Cardiac muscle cell (in vitro differentiated cells and primary cell): ENCODE measurements around the gene EBP. TPM values are rescaled to one million over a fixed set of nuclear protein-coding genes. Genes with fewer than 3 reads are reported as not detected.

ENCODE experiments used
- DNase-seq, 2 donors: peaks; one replicate each; pipeline versions ENCODE4 v3.0.0 to v3.0.0-alpha.2; 2010 to 2017; ENCODE audit warnings: low read depth in 1 of 2, low spot score in 1 of 2
- H3K27ac ChIP-seq: fragments of 200-600 bp; sonication (generic); 2 replicates; pipeline ENCODE4 v1.5.1; 2016
- H3K27me3 ChIP-seq: fragments of 200-600 bp; sonication (generic); 2 replicates; pipeline ENCODE4 v1.6.0; 2016; ENCODE audit warnings: control low read depth
- H3K36me3 ChIP-seq: fragments of 200-600 bp; sonication (generic); 2 replicates; pipeline ENCODE4 v1.5.1; 2016; ENCODE audit warnings: control low read depth
- H3K4me1 ChIP-seq: fragments of 200-600 bp; sonication (generic); 2 replicates; pipeline ENCODE4 v1.8.1; 2017; ENCODE audit warnings: low read depth, mild to moderate bottlenecking, mixed run types
- H3K4me3 ChIP-seq: fragments of 200-600 bp; sonication (generic); 2 replicates; pipeline ENCODE4 v1.5.1; 2016; ENCODE audit warnings: mild to moderate bottlenecking
- H3K9me3 ChIP-seq: fragments of 200-600 bp; sonication (generic); 2 replicates; pipeline ENCODE4 v1.5.1; 2017; ENCODE audit warnings: low read depth, mild to moderate bottlenecking, control low read depth
- polyA plus RNA-seq: library from polyadenylated mRNA; unstranded; fragments of >200 nt; fragmentation: Nextera tagmentation; extraction: Ambion mirVana; gene quantifications from 2 replicates; pipeline ENCODE4 v1.2.1, GENCODE V29; 2016
- total RNA-seq: library from RNA; depleted of rRNA; stranded (reverse); fragments of >200 nt; gene quantifications from 2 replicates; pipeline ENCODE4 v1.2.3, GENCODE V29; 2016
- TF ChIP-seq, protein P1 (sequence below): IDR thresholded peaks from 2 replicates; pipeline ENCODE4 v1.5.1; 2012; ENCODE audit warnings: low read depth, mild to moderate bottlenecking, low read length

The EBP gene
- total and polyA plus RNA-seq, 2 experiments from 2014 or later: 74.5 to 159 TPM

GRCh38 chrX:48474581-48474980, 47.0 kb upstream of the EBP start:
- TF ChIP-seq, protein P1, sequence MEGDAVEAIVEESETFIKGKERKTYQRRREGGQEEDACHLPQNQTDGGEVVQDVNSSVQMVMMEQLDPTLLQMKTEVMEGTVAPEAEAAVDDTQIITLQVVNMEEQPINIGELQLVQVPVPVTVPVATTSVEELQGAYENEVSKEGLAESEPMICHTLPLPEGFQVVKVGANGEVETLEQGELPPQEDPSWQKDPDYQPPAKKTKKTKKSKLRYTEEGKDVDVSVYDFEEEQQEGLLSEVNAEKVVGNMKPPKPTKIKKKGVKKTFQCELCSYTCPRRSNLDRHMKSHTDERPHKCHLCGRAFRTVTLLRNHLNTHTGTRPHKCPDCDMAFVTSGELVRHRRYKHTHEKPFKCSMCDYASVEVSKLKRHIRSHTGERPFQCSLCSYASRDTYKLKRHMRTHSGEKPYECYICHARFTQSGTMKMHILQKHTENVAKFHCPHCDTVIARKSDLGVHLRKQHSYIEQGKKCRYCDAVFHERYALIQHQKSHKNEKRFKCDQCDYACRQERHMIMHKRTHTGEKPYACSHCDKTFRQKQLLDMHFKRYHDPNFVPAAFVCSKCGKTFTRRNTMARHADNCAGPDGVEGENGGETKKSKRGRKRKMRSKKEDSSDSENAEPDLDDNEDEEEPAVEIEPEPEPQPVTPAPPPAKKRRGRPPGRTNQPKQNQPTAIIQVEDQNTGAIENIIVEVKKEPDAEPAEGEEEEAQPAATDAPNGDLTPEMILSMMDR: no peak
- no peaks in the 10 kb centered on the region for H3K9me3 ChIP-seq
- no peak for DNase-seq
- no peaks in the 10 kb centered on the region for H3K36me3 ChIP-seq
- H3K4me1 ChIP-seq: no peaks in the 10 kb centered on the region
- H3K4me3 ChIP-seq: no peak overlapping the region
- peaks cover 5% of the 10 kb centered on the region for H3K27me3 ChIP-seq
- no peak overlapping the region for H3K27ac ChIP-seq

- peak overlapping the region; percentile 74 for H3K4me3 ChIP-seq
- no peaks in the 10 kb centered on the region for H3K4me1 ChIP-seq
- DNase-seq: no peak
- no peaks in the 10 kb centered on the region for H3K27me3 ChIP-seq
- TF ChIP-seq, protein P1: no peak
- H3K36me3 ChIP-seq: no peaks in the 10 kb centered on the region
- no peaks in the 10 kb centered on the region for H3K9me3 ChIP-seq
- no peak overlapping the region for H3K27ac ChIP-seq
These were observed 46.3 kb upstream of the EBP start for GRCh38 chrX:48475296-48475695.

- H3K27ac ChIP-seq: peak within 1 kb of the TSS; percentile 21
- peak; percentile 70 to 95 for DNase-seq
- H3K9me3 ChIP-seq: no peaks in the 10 kb centered on the region
- H3K27me3 ChIP-seq: no peaks in the 10 kb centered on the region
- H3K36me3 ChIP-seq: no peaks in the 10 kb centered on the region
- TF ChIP-seq, protein P1: no peak
- peak within 1 kb of the TSS; percentile 74 for H3K4me3 ChIP-seq
- no peaks in the 10 kb centered on the region for H3K4me1 ChIP-seq
These were observed 45.6 kb upstream of the EBP start, which contains the start of gene FTSJ1 for GRCh38 chrX:48475774-48476577. FTSJ1 (plus strand) TSS chrX:48476199; CDS start chrX:48478048, 1,849 bp downstream.

GRCh38 chrX:48476919-48477318, 44.7 kb upstream of the EBP start:
- Histone ChIP-seq H3K36me3 (no peaks in the 10 kb centered on the region), H3K27me3 (no peaks in the 10 kb centered on the region), H3K9me3 (no peaks in the 10 kb centered on the region), H3K27ac (no peak overlapping the region), H3K4me1 (no peaks in the 10 kb centered on the region), H3K4me3 (peak overlapping the region; percentile 74)
- TF ChIP-seq, protein P1: no peak
- no peak for DNase-seq

DNA sequence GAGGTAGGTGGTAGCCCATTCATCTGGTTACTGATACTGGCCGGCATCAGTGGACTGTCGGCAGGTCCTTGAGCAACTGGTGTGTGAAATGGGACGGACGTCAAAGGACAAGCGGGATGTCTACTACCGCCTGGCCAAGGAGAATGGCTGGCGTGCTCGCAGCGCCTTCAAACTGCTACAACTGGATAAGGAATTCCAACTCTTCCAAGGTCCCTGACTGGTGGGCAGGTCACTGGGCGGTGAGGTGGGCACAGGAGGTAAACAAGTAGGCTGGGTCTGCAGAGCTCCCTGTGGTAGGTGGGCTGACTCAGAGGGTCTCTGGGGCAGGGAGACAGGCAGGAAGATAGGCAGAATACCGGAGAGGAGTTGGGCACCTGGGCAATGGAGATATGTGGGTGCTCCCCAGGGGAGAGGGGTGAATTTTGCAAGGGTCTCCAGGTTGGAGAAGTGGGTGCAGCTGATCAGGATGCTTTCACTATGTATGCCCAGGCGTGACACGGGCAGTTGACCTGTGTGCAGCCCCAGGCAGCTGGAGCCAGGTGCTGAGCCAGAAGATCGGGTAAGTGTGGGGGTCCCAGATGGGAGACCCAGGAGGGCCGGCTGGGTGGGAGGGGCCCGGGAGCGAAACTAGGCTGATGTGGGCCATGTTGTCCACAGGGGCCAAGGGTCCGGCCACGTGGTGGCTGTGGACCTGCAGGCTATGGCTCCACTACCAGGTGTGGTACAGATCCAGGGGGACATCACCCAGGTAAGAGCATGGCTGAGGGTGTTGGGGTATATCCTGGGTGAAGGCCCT, 43.5 kb upstream of the EBP start:
- Histone ChIP-seq H3K36me3 (no peaks in the 10 kb centered on the region), H3K4me1 (no peaks in the 10 kb centered on the region), H3K27me3 (no peaks in the 10 kb centered on the region), H3K27ac (no peak overlapping the region), H3K4me3 (no peak overlapping the region), H3K9me3 (no peaks in the 10 kb centered on the region)
- TF ChIP-seq, protein P1: no peak
- DNase-seq: no peak
